SHP77 (cell line): Measurements from ENCODE around the gene IRX4.
"Not testable (repeated sequence)": the region's sequence is repeated elsewhere in the genome, so short reads cannot be mapped to it uniquely, and the experiment has no call there.

Experiments
- DNase-seq, 2 experiments: peaks; one replicate each; lab custom pipeline; 2025; lab: John Stamatoyannopoulos, UW

The IRX4 gene

GRCh38 chr5:1858436-1858835 lies 24.3 kb downstream of the IRX4 start:
- no peak for DNase-seq

GRCh38 chr5:1857256-1857600 lies 25.5 kb downstream of the IRX4 start:
- no peak for DNase-seq

- DNase-seq: no peak
Measured at GRCh38 chr5:1856596-1857255, 26.0 kb downstream of the IRX4 start.

- no peak for DNase-seq
Measured at GRCh38 chr5:1855596-1855995, 27.1 kb downstream of the IRX4 start.

- no peak for DNase-seq
Measured at GRCh38 chr5:1855075-1855474, 27.6 kb downstream of the IRX4 start.

- no peak for DNase-seq
Measured at GRCh38 chr5:1853531-1853930, 29.2 kb downstream of the IRX4 start.

GRCh38 chr5:1852324-1852947 lies 30.3 kb downstream of the IRX4 start:
- no peak for DNase-seq

GRCh38 chr5:1851290-1851934 lies 31.3 kb downstream of the IRX4 start:
- DNase-seq: no peak

- DNase-seq: no peak
Measured at GRCh38 chr5:1850324-1851154, 32.2 kb downstream of the IRX4 start.

- no peak for DNase-seq
Measured at GRCh38 chr5:1847611-1848010, 35.1 kb downstream of the IRX4 start.

GRCh38 chr5:1847056-1847455 lies 35.7 kb downstream of the IRX4 start:
- DNase-seq: no peak

- DNase-seq: no peak
Measured at GRCh38 chr5:1846583-1846982, 36.1 kb downstream of the IRX4 start.

- DNase-seq: no peak
Measured at GRCh38 chr5:1845696-1846095, 37.0 kb downstream of the IRX4 start.

- no peak for DNase-seq
Measured at GRCh38 chr5:1844708-1845436, 37.9 kb downstream of the IRX4 start.

- DNase-seq: not testable (repeated sequence)
Measured at GRCh38 chr5:1843761-1844160, 39.0 kb downstream of the IRX4 start.

- DNase-seq: peak in 1 of 2 experiments; percentile 35
Measured at GRCh38 chr5:1842004-1842819, 40.5 kb downstream of the IRX4 start.

- DNase-seq: no peak
Measured at GRCh38 chr5:1840741-1841521, 41.8 kb downstream of the IRX4 start.

- DNase-seq: no peak
Measured at GRCh38 chr5:1840071-1840547, 42.6 kb downstream of the IRX4 start.

- DNase-seq: no peak
Measured at GRCh38 chr5:1838013-1838412, 44.7 kb downstream of the IRX4 start.
